LHCN-M2 (cell line): Measurements from ENCODE around the gene CCDC70. TPM values are rescaled to one million over a fixed set of nuclear protein-coding genes. Genes with fewer than 3 reads are reported as not detected.
A peak's percentile ranks its signal among the peaks of the same experiment; 100 is the strongest.
"Not testable (repeated sequence)": the region's sequence is repeated elsewhere in the genome, so short reads cannot be mapped to it uniquely, and the experiment has no call there.

Source experiments
- DNase-seq: peaks from one replicate; pipeline ENCODE4 v3.0.0-alpha.2; 2012; ENCODE audit warnings: low read depth
- total RNA-seq: library from RNA; depleted of rRNA; stranded (reverse); fragments of >200 nt; gene quantifications from 2 replicates; pipeline ENCODE4 v1.2.3, GENCODE V29; 2014; rRNA removed

Gene CCDC70
- total RNA-seq, 1 experiment from 2014 or later: not detected

DNA sequence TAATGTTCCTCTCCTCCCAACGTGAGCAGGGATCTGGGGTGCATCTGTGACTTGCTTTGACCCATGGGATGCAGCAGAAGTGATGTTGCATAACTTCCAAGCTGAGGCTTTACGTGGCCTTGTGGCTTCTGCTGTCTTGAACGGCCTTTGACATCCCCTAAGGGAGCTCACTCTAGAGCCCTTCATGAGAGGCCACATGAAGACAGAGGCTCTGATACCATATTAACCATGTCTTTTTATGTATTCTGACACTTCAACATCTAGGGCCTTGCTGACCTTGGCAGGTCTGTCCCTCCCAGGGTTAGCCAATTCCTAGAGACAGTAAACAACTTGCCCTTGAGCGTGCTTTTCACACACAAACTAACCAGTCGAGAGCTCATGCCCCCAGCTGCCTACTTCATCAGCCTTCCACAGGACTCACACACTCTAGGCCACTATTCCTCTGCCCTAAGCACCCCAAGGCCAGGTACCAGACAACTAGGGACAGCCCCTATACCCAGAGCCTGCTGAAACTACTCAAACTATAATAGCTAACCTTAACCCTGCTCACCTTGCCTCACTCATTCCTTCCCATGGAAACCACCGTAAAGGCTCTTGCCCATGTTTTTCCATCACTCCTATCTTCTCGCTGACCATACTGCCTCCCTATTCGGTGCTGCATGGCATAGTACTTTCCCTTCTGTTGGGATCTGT, 45.4 kb downstream of the CCDC70 start:
- no peak for DNase-seq

DNA sequence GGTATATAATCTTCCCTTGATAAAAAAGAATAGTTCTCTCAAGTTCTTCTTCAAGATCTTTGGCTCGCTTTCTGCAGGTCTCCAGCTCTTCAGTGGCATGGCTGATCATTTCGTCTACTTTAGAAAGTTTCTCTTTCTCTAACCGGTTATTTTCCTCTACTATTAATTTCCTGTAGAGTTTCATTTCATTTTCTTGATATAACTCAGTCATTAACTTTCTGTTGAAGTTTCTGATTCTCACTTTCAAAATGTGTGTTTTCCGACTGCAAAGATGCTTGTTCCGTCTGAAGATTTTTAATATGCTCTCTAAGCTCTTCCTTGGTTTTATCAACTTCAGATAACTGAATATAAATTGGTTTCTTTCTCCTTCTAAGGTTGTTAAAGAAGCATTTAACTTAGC, 47.5 kb downstream of the CCDC70 start:
- DNase-seq: not testable (repeated sequence)

DNA sequence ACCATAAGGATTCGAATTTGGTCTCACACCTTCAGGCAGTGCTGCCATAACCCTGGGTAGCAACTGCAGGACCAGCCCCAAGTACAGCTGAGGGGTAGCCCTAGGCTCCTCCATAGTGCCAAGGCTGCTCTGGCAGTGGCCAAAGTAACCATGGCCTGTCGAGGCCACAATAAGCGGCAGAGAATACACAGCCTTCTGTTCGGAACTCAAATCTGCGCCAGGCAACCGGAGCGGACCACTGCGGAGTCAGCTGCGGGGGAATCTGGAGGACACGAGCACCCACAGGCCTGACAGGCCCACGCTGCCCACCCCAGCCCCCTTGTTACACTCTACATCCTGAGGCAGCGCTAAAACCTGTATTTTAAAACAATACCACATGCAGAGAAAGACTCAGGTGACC, 48.7 kb downstream of the CCDC70 start:
- no peak for DNase-seq

GRCh38 chr13:51912091-51912490, 50.3 kb downstream of the CCDC70 start:
- DNase-seq: peak; percentile 15

DNA sequence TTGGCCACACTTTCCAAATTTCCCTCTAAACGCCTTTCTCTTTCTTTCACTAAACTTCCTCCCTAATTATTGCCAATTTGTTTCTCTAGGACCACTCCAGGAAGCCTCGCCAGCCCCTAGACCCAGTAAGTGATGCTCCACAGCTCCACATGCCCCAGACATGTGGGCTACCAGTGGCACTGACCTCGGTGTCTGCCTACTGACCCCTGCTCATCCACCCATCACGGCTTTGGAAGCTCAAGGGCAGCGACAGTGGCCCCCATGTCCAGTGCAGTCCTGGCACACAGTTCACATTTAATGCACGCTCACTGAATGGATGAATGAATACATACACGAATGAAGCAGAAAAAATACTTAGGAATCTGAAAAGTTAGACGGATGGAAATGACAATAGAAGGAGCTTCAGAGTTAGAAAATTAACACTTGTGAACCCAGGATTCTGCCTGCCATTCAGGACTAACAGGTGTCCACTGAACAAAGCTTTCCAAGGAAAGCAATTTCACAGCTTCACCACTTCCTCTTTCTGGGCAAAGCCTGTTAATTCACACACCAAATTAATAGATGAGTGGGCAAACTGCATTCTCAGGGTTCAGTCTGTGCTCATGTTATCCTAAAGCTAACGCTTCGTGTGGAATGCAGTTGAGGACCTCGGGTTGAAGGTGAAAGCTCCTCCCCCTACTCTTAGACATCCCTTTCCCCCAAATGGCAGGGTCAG, 50.9 kb downstream of the CCDC70 start:
- no peak for DNase-seq

- no peak for DNase-seq
Measured at GRCh38 chr13:51913421-51914136, 51.8 kb downstream of the CCDC70 start.

- no peak for DNase-seq
Measured at GRCh38 chr13:51914137-51914493, 52.3 kb downstream of the CCDC70 start.

Other genes starting within 250 kb of the CCDC70 start
- gene DHRS12, start 57.8 kb upstream of the CCDC70 start, total RNA-seq: 3.2 and 3.6 TPM in 2 replicates
- gene TMEM272, start 16.8 kb upstream of the CCDC70 start, total RNA-seq: not detected in 2 replicates
- gene ATP7B, start 149.5 kb downstream of the CCDC70 start, total RNA-seq: 1.7 and 1.8 TPM in 2 replicates
- gene ALG11, start 150.4 kb downstream of the CCDC70 start, total RNA-seq: 12.8 and 18.4 TPM in 2 replicates
- gene UTP14C, start 162.7 kb downstream of the CCDC70 start, total RNA-seq: 9.6 and 12.2 TPM in 2 replicates